Gastrocnemius medialis (tissue), 4 donors: ENCODE results near the gene NKD2.

ENCODE experiments used
- POLR2A ChIP-seq, 2 donors: fragments of 450-650 bp; IDR thresholded peaks; one replicate each; pipeline ENCODE4 v1.6.1; 2017; ENCODE audit warnings: antibody characterized with exemption in 2 of 2, mild to moderate bottlenecking in 2 of 2, moderate library complexity in 2 of 2
- TF ChIP-seq, protein P1 (sequence below), 5 experiments: fragments of 450-650 bp in 3 of 5; fragments of 200-600 bp in 2 of 5; sonication (generic) in 2 of 5; IDR thresholded peaks in 4 of 5; conservative IDR thresholded peaks in 1 of 5; 1 replicate in 4 of 5; 2 replicates in 1 of 5; pipeline ENCODE4 v1.5.1; 2016 to 2019; ENCODE audit warnings: antibody characterized with exemption in 5 of 5, mild to moderate bottlenecking in 3 of 5, moderate library complexity in 3 of 5

DNA sequence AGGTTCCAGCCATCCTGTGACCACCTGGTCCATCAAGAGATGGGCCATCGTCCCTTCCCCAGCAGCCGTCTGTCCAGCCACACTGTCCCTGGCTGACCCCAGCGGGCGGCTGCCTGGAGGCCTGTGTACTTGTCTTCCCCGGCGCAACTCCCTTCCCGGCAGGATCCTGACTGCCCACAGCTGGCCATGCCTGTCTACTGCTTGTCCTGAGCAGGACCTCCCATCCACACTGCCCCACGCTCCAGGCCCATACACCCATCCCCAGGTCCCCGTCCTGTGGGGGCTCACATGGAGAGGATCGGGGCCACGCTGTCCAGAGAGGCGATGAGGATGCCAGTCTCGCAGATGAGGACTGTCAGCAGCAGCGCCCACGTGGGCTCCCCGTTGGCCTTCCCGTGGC is 67.8 kb downstream of the NKD2 start:
- TF ChIP-seq, protein P1, sequence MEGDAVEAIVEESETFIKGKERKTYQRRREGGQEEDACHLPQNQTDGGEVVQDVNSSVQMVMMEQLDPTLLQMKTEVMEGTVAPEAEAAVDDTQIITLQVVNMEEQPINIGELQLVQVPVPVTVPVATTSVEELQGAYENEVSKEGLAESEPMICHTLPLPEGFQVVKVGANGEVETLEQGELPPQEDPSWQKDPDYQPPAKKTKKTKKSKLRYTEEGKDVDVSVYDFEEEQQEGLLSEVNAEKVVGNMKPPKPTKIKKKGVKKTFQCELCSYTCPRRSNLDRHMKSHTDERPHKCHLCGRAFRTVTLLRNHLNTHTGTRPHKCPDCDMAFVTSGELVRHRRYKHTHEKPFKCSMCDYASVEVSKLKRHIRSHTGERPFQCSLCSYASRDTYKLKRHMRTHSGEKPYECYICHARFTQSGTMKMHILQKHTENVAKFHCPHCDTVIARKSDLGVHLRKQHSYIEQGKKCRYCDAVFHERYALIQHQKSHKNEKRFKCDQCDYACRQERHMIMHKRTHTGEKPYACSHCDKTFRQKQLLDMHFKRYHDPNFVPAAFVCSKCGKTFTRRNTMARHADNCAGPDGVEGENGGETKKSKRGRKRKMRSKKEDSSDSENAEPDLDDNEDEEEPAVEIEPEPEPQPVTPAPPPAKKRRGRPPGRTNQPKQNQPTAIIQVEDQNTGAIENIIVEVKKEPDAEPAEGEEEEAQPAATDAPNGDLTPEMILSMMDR (IDR thresholded peaks at IDR 0.05 in 4 of 5, conservative IDR thresholded peaks at IDR 0.05 in 1 of 5), result no peak
- no peak for TF ChIP-seq POLR2A (IDR thresholded peaks at IDR 0.05)
